ENCODE results near the gene TRAPPC1.

Gene TRAPPC1

GRCh38 chr17:7889166-7889955, 42.4 kb downstream of the TRAPPC1 start:
- 0 out of 2 replicates have a peak, but pooled peaks have one; percentile 13 for TF ChIP-seq CTCF (IDR thresholded peaks at IDR 0.05; ENCODE audit: borderline replicate concordance, insufficient read depth, low read depth, low read length)
- no peak overlapping the region for H3K4me3 ChIP-seq (ENCODE audit: low read depth, low read length)

- no peak for TF ChIP-seq CTCF (IDR thresholded peaks at IDR 0.05; ENCODE audit: borderline replicate concordance, insufficient read depth, low read depth, low read length)
- peak within 1 kb of the TSS; percentile 92 for H3K4me3 ChIP-seq (ENCODE audit: low read depth, low read length)
Measured at GRCh38 chr17:7888184-7888920, 43.4 kb downstream of the TRAPPC1 start, which contains the start of gene CHD3. TSS of gene CHD3 (plus strand) at chr17:7888789. CDS start at chr17:7889001, 212 bp downstream.

GRCh38 chr17:7887482-7888183, 44.1 kb downstream of the TRAPPC1 start:
- TF ChIP-seq CTCF (IDR thresholded peaks at IDR 0.05; ENCODE audit: borderline replicate concordance, insufficient read depth, low read depth, low read length) = no peak
- H3K4me3 ChIP-seq (ENCODE audit: low read depth, low read length) = peak overlapping the region; percentile 92

DNA sequence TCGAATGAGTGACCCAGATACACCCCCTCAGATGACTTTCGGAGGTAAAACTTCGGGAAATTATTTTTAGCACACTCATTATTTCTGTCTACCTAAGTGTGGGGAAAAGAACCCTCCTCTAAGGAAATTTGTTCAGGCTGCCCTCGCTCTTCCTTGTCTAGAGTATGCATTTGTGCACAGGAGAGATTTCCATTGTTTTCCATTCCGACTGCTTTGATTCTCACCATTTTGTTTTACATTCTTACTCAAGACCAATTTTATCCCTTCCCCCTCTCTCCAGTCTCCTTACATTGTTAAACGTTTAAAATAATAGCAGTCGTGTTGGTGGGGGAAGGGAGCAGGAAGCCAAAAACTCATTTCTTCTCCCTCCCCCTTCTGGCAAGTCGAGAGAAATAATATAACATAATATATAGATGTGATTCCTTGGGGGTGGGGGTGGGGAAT, 44.7 kb downstream of the TRAPPC1 start:
- TF ChIP-seq CTCF (IDR thresholded peaks at IDR 0.05; ENCODE audit: borderline replicate concordance, insufficient read depth, low read depth, low read length) = no peak
- peak overlapping the region; percentile 92 for H3K4me3 ChIP-seq (ENCODE audit: low read depth, low read length)

GRCh38 chr17:7886227-7887037, 45.3 kb downstream of the TRAPPC1 start:
- TF ChIP-seq CTCF (IDR thresholded peaks at IDR 0.05; ENCODE audit: borderline replicate concordance, insufficient read depth, low read depth, low read length) = no peak

More at GRCh38 chr17:7886227-7887037, 45.3 kb downstream of the TRAPPC1 start:
- H3K4me3 ChIP-seq (ENCODE audit: low read depth, low read length) = peak overlapping the region; percentile 92

Data from GM12875 (cell line).